Hematopoietic multipotent progenitor cell treated with erythropoietin and hydrocortisone succinate and interleukin-3 and kit ligand, for 6 days (in vitro differentiated cells): Measurements from ENCODE around the gene MDM1.

Experiments
- DNase-seq: peaks from one replicate; pipeline ENCODE4 v3.0.0-alpha.2; 2015

Gene MDM1

DNA sequence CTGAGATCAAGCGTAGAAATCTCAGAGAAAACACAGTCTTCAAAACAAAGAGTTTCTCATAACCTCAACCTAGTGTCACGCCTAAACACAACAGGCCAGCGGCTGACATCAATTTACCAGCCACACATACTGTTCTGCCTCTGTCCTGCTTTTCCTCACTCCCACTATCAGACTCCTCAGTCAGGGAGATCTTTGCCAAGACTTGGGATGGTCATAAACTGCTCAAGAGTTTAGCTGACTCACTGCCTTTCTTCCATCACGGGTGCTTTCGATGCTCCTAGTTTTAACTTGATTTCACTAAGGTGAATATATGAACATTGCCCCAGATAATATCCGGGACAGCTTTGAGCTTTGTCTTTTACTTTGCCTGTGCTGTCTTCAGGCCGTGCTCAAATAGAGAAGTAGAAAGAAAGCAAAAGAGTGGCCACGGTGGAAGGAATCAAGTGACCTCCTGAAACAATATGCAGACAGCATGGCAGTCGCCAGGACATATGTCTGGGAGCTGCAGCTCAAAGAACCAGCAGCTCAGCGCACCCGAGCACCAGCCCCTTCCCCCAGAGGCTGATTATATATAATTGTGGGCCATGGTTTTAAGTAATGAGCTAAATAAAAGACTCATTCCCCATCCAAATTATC, 12.1 kb downstream of the MDM1 start:
- DNase-seq, result no peak

DNA sequence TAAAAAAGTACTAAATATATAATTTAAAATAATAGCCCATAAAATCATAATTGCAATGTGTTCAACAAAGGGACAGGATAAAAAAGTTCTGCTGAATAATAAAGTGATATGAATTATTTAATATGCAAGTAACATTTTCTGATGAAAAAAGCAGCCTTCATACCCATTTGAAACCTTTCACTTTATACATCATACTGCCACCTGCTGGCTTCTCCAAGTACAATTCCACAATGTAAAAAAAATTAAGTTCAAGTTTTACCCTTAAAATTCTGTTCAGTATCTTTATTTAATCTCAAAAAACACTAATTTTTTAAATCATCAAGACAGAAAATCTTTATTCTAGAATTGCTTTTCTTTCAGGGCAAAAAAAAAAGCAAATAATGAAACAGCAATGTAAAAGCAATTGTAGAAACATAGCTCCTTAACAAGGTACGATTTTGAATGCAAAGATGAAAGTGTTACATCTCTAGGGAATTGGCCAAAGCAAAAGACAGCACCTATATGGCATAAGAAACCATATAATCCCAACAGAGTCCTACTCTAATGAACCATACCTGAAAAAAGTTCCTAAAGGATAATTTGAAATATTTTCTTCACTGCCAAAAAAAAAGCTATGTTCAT, 15.0 kb downstream of the MDM1 start:
- peak; percentile 87 for DNase-seq

DNA sequence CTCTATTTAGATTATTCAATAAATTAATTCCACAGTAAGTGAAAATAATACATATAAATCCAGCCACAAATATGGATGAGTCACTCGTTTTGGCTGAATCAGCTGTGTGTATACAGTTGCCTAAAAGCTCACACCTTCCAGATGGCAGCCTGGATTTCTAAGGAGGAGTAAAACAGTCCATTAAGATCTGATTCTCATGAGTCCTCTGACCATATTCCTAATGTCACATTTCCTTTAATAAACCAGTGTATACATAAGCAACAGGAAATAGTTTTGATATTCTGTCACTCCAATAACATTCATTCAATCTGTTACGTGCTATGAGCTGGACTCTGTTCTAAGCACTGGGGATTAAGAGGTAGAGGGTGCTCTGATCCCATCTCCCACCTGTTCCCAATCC, 21.8 kb downstream of the MDM1 start:
- DNase-seq, result no peak

DNA sequence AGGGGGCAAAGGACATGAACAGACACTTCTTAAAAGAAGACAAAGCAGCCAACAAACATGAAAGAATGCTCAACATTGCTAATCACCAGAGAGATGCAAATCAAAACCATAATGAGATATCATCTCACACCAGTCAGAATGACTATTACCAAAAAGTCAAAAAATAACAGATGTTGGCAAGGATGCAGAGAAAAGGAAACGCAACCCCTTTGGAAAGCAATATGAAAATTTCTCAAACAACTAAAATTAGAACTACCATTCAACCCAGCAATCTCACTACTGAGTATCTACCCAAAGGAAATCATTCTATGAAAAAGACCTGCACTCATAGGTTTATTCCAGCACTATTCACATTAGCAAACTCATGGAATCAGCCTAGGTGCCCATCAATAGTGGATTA, 25.6 kb downstream of the MDM1 start:
- DNase-seq, result no peak

GRCh38 chr12:68305278-68305677, 26.9 kb downstream of the MDM1 start:
- DNase-seq, result no peak

DNA sequence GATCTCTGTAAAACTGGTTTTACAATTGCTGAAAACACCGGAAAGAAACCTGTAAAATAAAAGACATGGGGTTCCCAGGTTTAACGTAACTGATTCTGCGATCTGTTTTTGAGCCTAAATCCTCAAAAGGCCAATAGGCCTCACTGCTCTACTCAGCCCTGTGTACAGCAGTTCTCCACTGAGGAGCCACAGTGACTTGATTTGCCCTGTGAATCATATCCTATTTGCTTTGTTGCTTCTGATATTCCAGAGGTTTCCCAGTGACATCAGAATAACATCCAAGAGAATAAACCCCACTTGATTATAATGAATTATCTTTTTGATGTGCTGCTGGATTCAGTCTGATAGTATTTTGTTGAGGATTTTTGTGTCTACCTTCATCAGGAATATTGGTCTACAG, 27.5 kb downstream of the MDM1 start:
- no peak for DNase-seq

DNA sequence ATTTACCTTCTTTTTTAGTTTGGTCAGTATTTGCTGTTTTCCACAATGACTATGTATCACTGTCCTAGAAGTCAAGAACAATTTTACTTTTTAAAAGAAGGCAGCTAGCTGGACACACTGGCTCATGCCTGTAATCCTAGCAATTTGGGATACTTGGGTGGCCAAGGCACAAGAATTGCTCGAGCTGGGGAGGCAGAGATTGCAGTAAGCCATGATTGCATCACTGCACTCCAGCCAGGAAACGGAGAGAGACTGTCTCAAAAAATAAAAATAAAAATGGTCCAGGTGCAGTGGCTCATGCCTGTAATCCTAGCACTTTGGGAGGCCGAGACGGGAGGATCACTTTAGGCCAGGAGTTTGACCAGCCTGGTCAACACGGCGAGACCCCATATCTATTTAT, 28.3 kb downstream of the MDM1 start:
- no peak for DNase-seq

DNA sequence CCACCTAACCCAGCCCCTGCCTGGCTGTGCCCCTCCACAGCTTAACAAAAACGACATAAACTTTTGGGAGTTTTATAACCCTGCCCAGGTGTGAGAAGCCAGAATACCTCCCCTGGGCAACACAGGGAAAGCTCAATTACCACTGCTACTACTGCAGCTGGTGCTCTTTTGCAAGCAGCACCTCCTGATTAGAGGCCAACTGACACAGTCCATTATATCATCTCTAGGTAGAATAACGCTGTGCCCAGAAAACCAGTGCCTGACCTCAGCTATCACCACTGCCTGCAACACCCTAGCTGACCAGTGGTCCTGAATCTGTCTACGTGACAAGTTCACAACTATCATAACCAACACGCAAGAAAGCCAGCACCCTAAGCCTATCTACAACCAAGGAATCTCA, 34.2 kb downstream of the MDM1 start:
- DNase-seq, result no peak

DNA sequence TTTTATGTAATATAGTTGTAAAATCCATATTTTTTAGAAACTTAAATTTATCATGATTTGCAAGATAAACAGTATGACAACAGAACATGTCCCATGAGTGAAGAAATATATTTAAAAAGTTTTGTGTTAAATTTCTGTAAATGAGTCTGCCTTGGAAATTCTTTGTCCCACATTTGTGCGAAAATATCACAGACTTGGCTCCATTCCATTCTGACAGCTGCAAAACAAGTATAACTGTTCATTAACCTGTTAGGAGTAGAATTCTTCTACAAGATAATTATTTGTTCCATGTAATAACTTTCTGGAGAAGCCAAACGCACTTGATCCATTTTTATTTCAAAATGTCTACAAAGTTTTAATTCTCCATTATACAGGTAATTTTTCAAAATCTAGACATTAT, 37.9 kb downstream of the MDM1 start:
- DNase-seq, result no peak

GRCh38 chr12:68293347-68293746, 38.8 kb downstream of the MDM1 start:
- DNase-seq, result no peak

DNA sequence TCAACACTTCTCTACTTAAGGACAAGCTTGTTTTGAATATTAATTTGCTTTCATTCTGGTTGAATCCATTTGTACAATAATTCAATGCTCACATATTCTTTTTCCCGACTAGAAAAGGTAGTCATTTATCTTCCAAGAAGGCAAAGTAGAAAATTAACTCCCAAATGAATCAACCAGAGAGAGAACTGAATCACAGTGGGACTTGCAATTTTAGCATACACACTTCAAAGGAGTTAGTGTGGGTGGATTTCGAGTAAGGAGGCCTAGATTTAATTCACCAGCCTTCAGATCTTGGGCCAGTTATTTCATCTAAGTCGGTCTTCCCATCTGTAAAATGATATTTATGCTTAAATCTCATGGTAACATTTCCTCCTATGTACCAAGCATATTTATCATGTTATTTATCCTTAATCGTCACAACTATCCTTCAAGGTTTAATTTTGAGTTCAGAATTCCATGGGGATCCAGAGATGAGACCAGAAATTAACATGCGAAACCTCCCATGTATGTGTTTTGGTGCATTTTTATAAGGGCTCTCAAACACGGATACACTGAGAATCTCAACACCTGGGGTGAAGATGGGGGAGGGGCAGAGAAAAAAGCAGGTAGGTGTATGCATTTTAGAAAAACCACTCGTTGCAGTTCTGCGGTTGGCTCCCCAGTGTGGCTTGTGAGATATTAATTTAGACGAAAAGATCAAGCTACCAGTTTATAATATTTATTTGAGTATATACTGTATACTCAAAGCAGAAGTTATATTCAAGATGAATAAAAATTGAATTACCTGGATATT, 39.8 kb downstream of the MDM1 start:
- DNase-seq, result no peak

DNA sequence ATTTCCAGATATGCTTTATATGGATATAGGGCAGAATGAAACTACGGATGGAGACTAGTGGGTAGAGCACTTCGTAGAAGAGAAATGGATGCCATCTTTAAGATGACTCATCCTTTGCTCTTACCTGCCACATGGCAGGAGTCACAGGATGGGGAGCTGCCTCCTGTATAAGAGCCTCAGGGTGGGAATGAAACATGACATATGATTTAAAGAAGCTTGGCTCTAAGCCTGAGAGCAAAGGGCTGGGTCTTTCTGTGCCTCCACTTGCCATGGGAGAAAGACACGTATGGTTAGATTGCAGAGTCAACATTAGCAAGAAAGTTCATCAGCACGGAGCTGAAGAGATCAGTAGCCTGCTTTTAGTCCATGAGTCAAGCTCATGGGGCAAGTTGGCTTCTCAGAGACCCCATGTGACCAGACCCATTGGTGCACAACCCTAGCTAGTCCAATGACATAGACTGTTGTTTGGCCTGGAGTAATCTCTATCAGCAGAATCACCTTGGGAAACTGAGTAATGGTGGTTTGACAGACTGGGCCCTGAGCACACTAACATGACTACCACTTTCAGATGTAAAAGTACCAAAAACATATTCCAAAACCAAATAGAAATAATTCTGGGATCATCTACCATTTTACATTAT, 40.6 kb downstream of the MDM1 start:
- no peak for DNase-seq

DNA sequence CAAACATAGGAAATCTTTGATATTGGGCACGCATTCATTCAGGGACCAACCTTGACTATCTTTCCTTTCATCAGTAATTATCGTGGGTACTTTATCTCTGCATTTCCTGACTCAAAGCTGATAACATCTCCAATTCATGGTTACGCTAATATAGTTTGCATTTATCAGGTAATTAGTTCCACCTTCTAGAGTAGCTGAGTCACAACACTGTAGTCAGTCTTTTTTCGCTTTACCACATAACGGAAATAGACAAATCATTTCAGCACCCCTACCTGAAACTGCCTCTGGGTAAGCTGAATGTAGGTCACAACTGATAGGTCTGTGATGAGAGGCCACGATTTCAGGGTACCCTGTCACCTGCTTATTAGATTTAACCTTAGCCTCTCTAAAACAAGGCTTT, 42.0 kb downstream of the MDM1 start:
- no peak for DNase-seq

- DNase-seq, result no peak
Observed at GRCh38 chr12:68287106-68287505, 45.1 kb downstream of the MDM1 start.

GRCh38 chr12:68286396-68286795, 45.8 kb downstream of the MDM1 start:
- DNase-seq, result no peak

- no peak for DNase-seq
Observed at GRCh38 chr12:68285541-68285940, 46.6 kb downstream of the MDM1 start.

- DNase-seq, result peak; percentile 39
Observed at GRCh38 chr12:68281322-68282077, 50.7 kb downstream of the MDM1 start.

DNA sequence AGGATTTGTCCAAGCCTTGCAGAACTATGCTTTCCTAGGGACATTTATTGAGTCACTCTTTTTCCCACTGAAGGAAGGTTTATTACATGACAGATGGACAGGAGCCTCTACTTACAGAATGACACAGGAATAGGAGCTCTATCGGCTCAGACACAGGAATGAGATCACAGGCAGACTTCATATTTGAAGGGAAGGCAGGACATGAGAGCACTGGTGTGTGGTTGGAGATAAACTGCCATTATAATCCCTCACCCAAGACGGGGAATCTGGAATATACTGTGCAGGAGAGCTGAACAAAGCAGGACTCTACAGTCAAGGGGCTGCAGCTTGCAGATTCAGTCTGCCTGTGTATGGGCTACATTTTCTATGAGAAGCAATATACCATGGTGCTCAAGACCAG, 51.9 kb downstream of the MDM1 start:
- DNase-seq, result no peak

GRCh38 chr12:68279227-68280054, 52.7 kb downstream of the MDM1 start:
- peak; percentile 93 for DNase-seq

DNA sequence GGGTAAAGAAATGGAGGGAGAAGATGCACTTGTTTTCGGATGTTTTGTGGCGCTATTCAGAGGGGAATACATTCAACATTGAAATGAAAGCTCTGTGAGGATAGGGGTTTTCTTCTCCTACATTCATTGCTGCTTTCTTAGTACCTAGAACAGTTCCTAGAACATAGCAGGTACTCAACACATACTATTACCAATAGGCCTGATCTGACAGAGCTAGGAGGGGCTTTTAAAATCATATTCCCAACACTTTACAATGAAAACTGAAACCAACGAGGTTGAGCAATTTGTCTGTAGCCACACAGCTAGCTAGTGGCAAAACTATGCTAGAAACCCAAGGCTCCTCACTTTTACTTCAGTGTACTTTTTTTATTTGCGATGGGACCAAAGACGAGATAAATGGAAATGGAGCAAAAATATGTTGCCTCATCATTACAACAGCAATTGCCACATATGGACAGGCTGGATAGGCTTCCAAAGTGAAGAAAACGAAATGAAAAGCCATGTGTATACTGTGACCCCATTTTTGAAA, 55.7 kb downstream of the MDM1 start:
- no peak for DNase-seq

DNA sequence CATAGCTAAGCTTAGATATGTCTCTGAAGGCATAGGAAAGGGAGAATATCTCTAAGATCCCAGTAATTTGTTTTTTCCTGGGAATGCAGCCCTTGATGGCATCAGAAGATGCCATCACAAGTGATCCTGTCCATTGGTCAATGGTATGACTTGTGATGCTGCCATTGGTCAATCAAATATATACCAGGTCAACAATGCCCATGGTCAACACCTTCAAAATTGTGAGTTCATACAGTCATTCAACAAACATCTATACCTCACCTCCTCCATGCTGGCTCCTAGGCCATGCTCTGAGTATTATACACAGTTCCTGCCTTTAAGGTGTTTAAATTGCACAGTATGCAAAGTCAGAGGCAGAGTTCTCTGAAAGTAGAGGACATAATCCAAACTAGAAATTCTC, 59.4 kb downstream of the MDM1 start:
- no peak for DNase-seq

DNA sequence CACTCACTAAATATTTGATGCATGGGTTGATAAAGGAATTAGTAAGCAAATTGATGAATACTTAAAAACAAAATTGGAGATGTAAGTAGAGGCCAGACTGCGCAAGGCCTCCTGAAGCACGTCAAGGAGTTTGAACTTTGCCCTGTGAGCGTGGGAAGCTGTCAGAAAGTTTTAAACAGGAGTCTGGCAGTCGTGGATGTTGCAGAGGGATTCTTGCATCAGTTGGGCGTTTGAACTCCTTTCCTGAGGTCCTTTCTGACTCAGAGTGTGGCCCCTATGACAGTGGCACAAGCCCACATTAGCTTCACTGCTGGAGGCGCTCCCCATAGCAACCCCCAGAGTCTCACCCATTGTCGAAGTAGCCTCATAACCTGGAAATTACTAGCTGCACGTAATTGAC, 60.8 kb downstream of the MDM1 start:
- no peak for DNase-seq
